ENCODE data around the gene NOS1.
"Not testable (repeated sequence)": the region's sequence is repeated elsewhere in the genome, so short reads cannot be mapped to it uniquely, and the experiment has no call there.

The NOS1 gene

DNA sequence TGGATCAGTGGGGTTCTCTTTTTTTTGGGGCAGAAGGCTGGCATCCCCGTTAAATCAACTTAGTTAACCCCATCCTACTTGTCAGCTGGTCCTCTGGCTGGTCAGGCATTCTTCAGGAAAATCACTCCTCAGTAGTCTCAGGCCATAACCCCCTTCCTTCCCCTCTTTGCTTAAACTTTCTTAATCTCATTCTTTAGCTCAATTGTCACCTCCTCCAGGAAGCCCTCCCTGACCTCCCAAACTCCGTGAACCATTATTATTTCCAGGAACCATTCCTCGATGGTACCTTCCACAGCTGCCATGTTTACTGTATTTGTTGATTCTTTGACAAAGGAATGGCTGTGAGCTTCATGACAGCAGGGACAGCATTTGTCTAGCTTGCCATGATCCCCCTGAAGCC, 98.7 kb downstream of the NOS1 start:
- DNase-seq (ENCODE audit: low read depth): no peak

GRCh38 chr12:117261247-117261646, 100.2 kb downstream of the NOS1 start:
- DNase-seq (ENCODE audit: low read depth): no peak

- no peak for DNase-seq (ENCODE audit: low read depth)
These were observed 106.0 kb downstream of the NOS1 start for GRCh38 chr12:117255386-117255785.

- DNase-seq (ENCODE audit: low read depth): no peak
These were observed 117.9 kb downstream of the NOS1 start for GRCh38 chr12:117243488-117243887.

- DNase-seq (ENCODE audit: low read depth): no peak
These were observed 119.7 kb downstream of the NOS1 start for GRCh38 chr12:117241697-117242096.

DNA sequence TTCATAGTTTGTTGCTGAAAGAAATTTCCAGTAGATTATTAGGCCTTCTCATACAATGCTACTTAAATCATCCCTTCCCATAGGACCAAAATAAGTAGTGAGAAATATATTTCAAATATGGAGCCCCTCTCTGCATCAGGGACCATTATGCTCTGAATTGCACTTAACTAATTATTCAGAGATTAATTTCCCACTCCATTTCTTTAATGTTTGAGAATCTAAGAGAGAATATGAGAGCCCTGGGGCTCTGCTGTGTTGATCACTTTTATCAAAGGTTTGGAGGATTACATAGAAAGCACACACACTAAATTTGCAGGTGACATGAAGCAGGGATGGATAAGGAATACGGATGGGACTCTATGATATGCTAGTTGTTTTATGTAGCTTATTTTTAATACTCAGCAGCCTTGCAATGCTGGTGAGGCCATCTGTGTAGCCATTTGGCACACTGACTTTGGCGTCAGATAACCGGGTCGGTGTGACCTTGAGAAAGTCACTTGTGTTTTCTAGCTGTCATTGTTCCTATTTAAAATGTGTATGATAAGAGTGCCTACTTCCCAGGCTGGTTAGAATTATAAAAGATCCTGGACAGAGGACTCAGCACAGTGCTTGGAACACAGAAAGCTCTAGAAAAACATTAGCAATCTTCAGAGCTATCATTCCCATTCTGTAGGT, 121.2 kb downstream of the NOS1 start:
- no peak for DNase-seq (ENCODE audit: low read depth)

DNA sequence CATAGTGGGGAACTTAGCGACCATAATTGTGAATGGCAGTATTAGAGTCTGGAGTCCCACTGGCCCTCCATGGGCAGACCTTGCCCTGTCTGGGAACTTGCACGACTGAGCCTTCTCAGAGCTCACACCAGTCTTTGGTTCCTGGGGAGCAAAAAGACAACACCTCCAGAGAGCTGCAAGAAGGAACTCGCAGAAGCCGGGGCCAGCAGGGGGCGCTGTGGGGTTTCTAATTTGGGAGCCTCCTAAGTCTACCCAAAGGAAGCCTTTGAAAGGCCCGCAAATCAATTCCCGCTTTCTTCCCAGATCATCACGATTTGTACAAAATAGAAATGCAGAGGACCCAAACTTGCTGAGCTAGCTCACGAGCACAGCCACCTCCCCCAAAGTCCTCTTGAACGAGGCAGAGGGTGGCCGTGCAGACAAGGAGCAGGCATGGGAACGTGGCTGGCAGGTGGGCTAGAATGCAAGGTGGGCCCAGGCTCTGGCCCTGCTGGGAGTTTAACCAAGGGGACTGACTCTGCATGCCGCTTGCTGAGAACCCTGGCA, 124.9 kb downstream of the NOS1 start:
- DNase-seq (ENCODE audit: low read depth): no peak

DNA sequence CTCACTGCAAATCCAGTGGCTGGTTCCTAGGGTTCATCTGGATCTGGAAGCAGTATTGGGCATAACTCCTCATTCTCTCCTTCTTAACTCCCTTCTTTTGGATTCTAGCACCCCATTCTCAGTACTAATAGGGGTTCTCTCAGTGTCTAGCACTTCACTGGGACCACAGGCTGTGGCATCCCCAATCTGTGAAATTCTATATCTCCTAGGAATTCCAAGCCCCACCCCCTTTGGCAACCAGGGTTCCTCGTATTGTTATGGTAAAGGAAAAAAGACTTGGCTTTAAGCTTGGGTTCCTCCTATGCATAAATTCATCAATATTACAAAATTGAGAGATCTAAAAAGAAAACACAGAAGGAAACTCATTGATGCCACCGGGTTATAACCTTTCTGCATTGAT, 126.2 kb downstream of the NOS1 start:
- no peak for DNase-seq (ENCODE audit: low read depth)

DNA sequence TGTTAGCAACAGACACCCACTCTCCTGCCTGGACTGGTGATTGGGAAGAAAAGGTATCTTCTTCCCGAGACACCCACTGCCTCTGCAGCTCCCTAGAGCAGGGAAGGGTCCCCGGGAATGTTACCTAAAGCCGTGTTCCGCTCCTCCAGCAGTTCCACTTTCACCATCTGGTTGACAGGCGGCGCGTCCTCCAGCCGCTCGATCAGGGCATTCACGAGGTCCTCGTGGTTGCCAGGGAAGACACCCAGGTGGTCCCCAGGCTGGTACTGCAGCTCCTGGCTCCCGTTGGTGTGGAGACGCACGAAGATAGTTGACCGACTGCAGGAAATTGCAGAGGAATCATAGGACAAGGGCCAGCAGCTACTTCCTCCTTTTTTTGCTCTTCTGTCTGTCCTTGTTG, 127.0 kb downstream of the NOS1 start:
- DNase-seq (ENCODE audit: low read depth): no peak

DNA sequence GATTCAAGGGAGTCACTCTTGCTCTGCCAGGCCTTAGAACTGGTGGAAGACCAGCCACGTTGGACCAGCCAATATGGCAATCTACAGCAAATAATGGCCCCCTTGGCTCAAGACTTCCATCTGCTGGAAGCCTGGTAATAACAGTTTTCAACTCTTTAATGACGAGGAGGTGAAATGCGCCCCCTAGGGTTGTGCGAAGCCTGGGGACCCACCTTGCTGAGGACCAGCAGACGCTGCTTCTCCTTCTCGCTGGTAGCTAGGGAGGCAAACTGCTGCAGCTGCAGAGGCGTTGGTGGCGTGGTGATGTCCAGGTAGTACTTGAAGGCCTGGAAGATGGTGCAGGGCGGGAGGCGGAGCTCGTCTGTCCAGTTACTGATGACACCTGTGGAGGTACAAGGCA, 129.7 kb downstream of the NOS1 start:
- DNase-seq (ENCODE audit: low read depth): no peak

DNA sequence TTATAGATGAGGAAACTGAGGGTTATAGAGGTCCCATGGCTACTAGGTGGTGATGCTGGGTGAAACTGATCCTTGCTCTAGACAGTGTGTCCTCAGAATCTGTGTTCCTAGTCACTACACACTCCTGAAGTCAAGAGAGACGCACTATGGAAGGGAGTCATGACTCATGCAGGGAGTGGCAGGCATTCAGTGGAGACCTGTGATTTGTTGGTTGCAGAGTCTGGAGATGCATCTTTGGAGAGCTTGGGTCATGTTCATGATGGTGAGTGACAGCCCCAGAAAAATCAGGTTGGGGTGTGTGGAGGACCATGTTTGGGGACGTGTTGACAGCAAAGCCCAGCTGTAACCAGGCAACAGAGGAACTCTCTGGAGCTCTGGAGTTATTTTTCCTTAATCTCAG, 133.2 kb downstream of the NOS1 start:
- no peak for DNase-seq (ENCODE audit: low read depth)

GRCh38 chr12:117227000-117227653, 134.3 kb downstream of the NOS1 start:
- DNase-seq (ENCODE audit: low read depth): no peak

DNA sequence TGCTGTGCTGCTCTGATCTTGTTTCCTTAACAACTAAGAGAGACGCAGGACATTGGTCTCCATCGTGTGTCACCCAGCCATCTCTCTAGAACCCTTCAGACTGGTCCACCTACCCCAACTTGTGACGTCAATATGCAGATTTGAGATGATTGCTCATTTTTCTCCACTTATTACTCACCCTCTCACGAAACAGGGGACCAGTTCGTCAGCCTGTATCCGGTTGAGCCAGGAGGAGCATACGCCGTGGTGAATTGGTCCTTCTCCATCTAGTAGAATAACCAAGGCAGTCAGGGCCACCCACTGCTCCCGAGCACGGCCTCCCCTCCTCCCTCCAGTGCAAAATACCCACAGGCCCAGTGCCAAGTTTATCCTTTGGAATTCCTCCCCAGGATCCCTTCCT, 134.9 kb downstream of the NOS1 start:
- no peak for DNase-seq (ENCODE audit: low read depth)

DNA sequence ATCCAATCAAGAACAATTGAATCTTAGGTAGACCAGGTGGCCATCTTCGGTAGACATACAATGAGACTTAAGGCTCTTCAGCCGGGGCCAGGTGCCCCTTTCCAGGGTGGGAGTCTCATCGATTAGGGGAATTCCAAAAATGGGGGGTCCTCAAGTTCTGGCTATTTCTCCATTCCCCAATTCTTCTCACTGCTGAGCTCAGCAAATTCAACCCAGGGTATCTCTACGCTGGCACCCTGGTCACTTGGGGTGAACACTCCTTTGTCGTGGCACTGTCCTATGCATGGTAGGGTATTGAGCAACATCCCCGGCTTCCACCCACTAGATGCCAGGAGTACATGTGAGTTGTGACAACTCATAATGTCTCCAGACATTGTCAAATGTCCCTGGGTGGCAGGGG, 136.2 kb downstream of the NOS1 start:
- no peak for DNase-seq (ENCODE audit: low read depth)

DNA sequence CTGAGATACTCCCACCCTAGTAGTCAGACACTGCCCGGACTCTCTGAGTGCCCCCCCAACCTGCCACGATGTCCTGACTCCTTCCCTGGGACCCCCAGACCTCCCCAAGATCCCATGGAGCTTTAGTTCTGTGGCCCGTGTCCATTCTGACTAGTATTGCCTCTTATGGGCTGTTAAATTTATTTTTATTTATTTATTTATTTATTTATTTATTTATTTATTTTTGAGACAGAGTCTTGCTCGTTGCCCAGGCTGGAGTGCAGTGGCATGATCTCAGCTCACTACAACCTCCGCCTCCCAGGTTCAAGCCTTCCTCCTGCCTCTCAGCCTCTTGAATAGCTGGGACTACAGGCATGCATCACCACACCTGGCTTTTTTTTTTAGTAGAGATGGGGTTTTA, 140.5 kb downstream of the NOS1 start:
- not testable (repeated sequence) for DNase-seq (ENCODE audit: low read depth)

DNA sequence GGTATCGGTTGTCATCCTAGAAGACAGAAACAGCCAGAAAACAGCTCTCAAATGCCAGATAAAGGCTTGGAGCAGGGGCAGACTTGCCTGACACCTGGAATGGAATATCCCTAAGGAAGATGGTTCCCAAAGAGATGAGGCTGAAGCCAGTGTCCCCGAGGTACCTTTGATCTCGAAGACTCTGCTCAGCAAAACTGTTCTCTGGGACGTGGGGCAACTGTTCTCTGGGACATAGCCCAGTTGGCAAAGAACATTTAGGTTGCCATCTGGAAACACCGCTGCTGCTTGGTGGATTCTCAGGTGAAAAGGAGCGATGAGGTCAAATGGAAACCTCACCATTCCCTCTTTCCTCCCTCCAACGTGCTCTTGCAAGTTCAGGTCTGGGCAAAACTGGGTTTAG, 143.3 kb downstream of the NOS1 start:
- no peak for DNase-seq (ENCODE audit: low read depth)

GRCh38 chr12:117216686-117217085, 144.7 kb downstream of the NOS1 start:
- no peak for DNase-seq (ENCODE audit: low read depth)

DNA sequence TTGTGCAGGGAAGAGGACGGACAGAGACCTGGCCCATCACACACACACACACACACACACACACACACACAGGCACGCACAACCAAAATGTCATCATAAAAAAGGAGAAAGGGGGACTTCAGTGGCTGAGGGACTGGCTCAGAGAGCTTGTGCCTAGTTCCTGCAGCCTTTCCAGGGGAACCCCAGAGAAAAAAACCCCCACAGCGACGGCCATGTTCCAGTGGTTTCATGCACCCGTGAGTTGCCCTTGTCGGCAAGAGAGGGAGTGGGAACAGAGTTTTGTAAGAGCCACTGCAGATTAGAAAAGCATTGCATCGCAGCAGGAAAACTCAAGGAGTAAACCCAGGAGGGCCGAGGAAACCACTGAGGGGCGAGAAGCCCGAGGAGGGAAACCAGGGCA, 146.6 kb downstream of the NOS1 start:
- DNase-seq (ENCODE audit: low read depth): no peak

DNA sequence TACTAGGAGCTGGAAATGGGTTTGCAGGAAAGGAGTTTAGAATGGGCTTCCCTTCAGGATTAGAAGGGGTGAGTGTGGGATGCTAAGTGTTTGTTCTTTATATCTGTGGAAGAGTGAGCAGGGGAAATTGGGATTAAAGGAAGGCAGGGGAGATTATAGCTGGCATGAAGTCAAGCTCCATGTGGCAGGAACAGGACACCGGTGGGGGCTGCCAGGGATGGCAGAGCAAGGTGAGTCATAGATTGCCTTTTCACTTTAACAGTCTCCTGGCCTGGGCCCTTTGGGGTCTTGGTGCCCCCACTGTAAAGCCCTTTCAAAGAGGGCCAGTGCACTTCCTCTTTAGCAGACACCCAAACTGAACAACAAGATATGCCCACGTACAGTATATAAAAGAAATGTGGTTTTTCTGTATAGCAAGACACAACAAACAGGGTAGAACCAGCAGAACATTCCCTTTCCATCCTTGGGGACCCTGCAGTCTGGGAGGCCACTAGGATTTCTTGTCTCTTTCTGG, 148.1 kb downstream of the NOS1 start:
- no peak for DNase-seq (ENCODE audit: low read depth)

DNA sequence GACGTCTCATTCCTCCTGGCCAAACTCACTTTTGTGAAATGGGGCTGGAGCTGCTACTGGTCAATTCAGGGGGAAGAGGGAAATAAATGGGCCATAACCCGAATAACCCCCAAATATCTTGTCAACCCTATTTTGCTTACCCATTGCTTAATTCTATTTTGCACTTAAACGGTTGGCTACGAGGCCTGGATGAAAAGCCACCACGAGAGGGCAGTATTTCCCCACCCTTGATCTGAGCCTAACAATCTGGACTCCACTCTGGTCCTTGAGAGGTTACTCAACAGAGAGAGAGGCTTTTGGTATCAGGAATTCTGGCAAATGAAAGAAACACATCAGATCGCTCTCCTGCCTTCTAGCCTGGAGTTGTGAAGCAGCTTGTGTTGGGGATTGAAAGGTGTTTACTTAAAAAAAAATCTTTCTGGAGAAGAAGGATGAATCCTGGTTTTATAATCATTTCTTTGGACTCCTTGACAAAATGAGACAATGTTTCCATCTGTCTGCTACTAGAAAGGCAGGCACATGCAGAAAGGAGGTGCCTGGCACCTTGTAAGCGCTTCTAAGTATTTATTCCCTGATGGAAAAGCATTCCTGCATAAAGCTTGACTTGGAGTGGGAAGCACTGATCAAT, 148.7 kb downstream of the NOS1 start:
- peak; percentile 72 for DNase-seq (ENCODE audit: low read depth)

DNA sequence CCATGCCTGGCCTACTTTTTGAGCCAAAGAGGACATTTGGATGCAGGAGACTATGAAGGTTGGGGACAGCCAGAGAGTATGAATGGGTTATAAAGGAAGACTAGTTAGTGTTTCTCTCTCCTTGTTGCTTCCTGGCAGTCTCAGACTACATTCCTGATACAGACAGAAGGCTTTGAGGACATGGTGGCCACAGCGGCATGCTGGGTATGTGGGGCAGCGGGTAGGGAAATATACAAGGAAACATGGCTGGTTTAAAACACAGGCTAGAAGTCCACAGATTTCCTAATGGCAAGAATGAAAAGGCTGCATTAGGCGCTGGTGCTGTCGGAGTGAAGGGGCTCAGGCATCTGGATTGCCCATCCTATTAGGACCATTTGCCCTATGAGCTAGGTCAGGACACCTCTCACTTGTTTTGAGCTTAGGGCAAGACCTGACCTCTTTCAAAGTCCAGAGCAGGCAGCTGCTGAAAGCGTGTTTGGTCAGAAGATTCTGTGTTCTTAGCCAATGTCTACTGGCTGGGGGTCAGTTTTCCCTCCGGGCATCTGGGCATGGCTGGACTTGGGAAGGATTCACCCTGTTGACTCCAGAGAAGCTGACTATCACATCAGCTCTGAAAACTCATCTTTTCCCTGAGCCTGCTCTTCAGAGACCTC, 151.0 kb downstream of the NOS1 start:
- DNase-seq (ENCODE audit: low read depth): no peak

DNA sequence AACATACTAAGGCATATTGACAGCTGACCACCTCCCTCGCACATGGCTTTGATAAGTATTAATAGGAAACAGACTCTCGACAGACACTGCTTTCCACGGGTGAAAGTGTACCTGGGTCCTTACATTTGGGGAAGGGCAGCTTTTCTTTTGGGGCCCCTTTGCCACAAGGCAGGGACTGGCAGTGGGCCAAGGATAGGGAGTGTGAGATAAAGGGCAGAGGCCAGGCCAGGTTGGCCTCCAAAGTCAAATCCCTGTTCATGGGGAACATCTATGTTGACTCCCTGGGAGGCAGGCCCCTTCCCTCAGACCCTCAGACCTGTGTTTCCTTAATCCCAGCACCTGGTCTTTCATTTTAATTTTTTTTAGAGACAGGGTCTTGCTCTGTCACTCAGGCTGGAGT, 151.8 kb downstream of the NOS1 start:
- no peak for DNase-seq (ENCODE audit: low read depth)

Measured in amniotic epithelial cell (primary cell).